A549 (cell line): ENCODE data around the gene RPL7A.

Experiments
- CHD2 ChIP-seq: fragments of 150-350 bp; IDR thresholded peaks from 2 replicates; pipeline ENCODE4 v1.6.1; 2014; ENCODE audit warnings: low read length; ENCODE audit not compliant: partially characterized antibody
- MYC ChIP-seq: IDR thresholded peaks from 2 replicates; pipeline ENCODE4 v1.6.1; 2012; ENCODE audit warnings: mild to moderate bottlenecking, inconsistent platforms, low read length, improper control_type of control experiment, borderline replicate concordance
- POLR2A ChIP-seq: IDR thresholded peaks from 2 replicates; pipeline ENCODE4 v1.6.1; 2012; ENCODE audit warnings: mild to moderate bottlenecking, low read length
- RARB ChIP-seq: fragments of 250-450 bp; sonication (Bioruptor Pico); IDR thresholded peaks from 2 replicates; pipeline ENCODE4 v1.8.0; 2021; ENCODE audit warnings: mild to moderate bottlenecking, moderate library complexity
- TF ChIP-seq, protein P1 (sequence below): fragments of >200 bp; sonication (Bioruptor Twin); formaldehyde crosslinking; IDR thresholded peaks from 3 replicates; pipeline ENCODE4 v1.5.1; 2016
- TF ChIP-seq, protein P2 (sequence below): fragments of >200 bp; sonication (Bioruptor Twin); formaldehyde crosslinking; IDR thresholded peaks from 3 replicates; pipeline ENCODE4 v1.6.1; 2016

DNA sequence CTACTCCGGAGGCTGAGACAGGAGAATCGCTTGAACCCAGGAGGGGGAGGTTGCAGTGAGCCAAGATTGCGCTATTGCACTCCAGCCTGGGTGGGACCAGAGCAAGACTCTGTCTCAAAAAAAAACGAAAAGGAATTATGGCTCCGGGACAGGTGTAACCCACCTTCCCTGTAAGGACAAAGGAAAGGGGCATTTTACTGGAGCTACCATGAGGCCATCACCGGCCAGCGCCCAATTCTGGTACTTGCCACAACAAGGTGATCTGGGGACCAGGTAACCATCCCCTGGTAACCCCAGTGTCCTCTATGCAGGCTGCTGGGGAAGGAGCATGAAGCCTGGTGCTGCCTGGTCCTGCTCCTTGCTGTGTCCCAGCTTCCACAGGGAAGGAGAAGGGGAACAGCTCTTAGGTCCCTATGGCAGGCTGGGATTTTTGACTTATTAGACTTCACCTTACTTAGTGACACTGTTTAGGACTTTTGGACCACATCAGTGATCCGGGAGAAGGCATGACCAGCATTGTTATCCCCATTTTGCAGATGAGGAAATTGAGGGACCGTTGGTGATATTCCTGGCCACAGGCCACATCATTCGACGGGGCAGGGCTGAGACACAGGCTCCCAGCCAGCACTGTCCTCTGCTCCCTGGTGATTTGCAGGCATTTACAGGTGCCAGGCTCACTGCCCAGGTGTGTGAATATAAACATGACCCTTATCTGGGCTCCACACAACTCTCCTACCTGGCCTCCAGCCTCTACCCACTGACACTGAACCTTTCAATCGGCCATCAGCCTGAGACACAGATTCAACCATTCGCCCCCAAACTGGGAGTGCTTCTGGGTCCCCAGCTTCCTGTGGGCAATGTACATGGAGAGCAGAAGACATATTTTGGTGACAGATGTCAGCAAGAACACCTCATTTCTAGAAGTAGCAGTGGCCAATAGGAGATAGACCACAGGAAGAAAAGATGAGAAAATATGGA is 46.5 kb upstream of the RPL7A start:
- TF ChIP-seq POLR2A (no peak), MYC (no peak), RARB (CRISPR knock-in tag) (no peak), CHD2 (no peak)
- TF ChIP-seq, protein P1, sequence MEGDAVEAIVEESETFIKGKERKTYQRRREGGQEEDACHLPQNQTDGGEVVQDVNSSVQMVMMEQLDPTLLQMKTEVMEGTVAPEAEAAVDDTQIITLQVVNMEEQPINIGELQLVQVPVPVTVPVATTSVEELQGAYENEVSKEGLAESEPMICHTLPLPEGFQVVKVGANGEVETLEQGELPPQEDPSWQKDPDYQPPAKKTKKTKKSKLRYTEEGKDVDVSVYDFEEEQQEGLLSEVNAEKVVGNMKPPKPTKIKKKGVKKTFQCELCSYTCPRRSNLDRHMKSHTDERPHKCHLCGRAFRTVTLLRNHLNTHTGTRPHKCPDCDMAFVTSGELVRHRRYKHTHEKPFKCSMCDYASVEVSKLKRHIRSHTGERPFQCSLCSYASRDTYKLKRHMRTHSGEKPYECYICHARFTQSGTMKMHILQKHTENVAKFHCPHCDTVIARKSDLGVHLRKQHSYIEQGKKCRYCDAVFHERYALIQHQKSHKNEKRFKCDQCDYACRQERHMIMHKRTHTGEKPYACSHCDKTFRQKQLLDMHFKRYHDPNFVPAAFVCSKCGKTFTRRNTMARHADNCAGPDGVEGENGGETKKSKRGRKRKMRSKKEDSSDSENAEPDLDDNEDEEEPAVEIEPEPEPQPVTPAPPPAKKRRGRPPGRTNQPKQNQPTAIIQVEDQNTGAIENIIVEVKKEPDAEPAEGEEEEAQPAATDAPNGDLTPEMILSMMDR = no peak
- TF ChIP-seq, protein P2, sequence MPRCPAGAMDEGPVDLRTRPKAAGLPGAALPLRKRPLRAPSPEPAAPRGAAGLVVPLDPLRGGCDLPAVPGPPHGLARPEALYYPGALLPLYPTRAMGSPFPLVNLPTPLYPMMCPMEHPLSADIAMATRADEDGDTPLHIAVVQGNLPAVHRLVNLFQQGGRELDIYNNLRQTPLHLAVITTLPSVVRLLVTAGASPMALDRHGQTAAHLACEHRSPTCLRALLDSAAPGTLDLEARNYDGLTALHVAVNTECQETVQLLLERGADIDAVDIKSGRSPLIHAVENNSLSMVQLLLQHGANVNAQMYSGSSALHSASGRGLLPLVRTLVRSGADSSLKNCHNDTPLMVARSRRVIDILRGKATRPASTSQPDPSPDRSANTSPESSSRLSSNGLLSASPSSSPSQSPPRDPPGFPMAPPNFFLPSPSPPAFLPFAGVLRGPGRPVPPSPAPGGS = no peak
